Measurements from ENCODE around the gene GIPC2.
"Not testable (repeated sequence)": the region's sequence is repeated elsewhere in the genome, so short reads cannot be mapped to it uniquely, and the experiment has no call there.

GIPC2 gene

GRCh38 chr1:78038071-78038470 is 7.7 kb upstream of the GIPC2 start:
- no peak for DNase-seq

DNA sequence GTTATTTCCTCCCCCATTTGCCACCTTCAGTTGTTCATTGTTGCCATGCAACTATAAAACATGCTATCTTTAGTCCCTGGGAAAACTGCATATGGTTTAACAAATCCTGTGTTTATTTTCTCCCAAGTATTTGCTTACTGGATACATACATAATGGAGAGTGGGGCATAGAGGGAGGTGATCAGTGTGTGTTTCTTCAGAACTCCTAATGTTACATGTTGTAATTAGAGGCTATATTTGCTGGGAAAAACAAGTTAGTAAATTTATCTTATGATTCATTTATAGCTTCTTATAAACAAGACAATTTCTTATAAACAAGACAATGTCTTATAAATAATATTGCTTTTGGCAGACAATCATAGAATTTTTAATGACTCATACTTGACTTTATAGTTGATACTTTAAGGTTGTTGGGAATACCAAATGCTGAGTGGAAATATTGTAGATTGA is 7.3 kb upstream of the GIPC2 start:
- DNase-seq, result no peak

DNA sequence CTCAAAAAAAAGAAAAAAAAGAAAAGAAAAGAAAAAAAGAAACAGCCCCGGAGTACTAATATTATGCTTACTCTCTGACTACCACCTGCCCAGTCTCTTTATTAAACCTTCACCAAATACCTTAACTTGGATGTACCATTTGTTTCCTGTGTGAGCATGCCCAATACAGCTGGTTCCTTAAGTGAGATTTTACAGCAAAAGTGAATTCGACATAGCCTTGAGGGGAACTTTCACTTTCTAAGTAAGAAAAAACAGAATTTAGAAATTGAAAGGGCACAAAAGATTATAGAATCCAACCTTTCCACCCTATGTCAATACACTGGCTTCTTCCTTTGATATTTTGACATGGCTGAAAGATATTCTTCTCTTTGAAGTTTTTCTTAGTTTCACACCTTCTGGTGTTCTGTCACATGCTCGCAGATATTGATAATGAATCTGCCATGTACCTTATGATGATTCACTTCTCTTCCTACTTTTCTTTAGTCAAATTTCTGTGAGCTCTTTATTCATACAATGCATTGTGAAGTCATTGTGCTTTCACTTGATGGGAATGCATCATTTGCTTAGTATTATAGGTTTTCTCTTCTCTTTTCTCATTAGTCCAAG is 5.2 kb upstream of the GIPC2 start:
- DNase-seq, result no peak

GRCh38 chr1:78043436-78043835 is 2.3 kb upstream of the GIPC2 start:
- no peak for DNase-seq

GRCh38 chr1:78044796-78045562 is 787 bp upstream of the GIPC2 start:
- no peak for DNase-seq

- DNase-seq, result no peak
Observed at GRCh38 chr1:78045563-78045925, 222 bp upstream of the GIPC2 start.

GRCh38 chr1:78047106-78047505 is 1.3 kb downstream of the GIPC2 start:
- DNase-seq, result no peak

DNA sequence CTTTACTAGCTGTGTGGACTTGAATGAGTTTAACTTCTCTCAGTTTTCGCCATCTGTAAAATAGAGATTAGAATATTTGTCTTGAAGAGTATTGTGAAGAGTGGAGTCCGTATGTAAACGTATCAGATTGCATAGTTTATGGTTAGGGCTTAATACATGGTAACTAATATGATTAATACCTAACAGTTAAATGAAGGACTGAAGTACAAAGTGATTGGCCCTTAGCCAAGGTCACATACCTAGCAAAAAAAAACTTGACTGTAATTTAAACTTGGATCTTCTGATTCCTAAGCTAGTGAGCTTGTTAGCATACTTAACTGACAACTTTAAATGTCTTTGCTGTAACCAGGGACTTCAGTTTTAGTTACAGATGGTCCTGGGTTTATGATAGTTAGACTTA is 1.9 kb downstream of the GIPC2 start:
- DNase-seq, result no peak

GRCh38 chr1:78048446-78048845 is 2.7 kb downstream of the GIPC2 start:
- DNase-seq, result no peak

GRCh38 chr1:78049396-78049795 is 3.6 kb downstream of the GIPC2 start:
- no peak for DNase-seq

DNA sequence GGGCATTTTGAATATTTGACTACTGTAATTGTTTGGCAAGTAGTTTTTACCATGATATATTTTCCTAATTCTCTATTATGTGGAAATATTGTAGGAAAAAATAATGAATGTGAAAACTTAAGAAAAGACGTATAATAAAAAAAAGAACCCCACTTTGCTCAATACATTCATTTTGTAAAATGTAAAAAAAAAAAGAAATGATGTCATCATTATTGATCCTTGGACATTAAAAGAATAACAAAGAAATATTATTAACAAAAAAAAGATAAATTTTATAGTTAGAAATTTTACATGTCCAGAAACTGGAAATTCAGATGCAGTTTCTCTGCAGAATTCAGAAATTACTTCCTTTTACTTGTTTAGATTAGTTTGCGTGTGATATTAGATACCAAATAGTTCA is 5.2 kb downstream of the GIPC2 start:
- no peak for DNase-seq

- DNase-seq, result no peak
Observed at GRCh38 chr1:78052685-78053405, 7.1 kb downstream of the GIPC2 start.

DNA sequence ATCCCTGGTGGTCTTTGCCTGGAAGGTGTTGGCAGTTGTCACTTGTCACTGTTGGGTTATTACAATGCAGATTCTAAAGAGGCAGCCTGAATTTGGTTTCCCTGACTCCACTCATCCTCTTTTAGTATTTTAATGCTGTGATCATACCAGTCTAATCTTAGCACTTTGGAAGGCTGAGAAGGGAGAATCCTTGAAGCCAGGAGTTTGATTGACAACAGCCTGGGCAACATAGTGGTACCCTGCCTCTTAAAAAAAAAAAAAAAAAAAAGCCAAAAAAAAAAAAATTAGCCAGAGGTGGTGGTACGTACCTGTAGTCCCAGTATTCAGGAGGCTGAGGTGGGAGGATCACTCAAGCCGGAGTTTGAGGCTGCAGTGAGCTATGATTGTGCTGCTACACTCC is 7.7 kb downstream of the GIPC2 start:
- no peak for DNase-seq

DNA sequence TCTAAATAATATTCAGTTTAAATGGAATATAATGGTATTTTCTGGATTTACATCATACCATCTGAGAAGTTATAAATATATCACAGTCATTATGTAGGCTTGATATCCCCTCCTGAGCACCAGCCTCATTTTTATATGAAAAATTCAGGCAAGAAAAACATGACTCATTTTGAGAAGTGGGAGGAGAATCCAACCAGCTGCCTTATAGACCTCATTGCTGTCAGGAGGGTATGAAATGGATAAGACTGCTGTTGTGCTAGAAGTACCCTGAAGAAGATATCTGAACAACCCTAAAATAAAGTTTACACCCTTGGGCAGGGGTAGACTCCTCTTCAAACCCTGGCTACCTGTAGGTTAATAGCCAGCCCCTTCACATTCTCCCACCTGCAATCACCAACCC is 8.8 kb downstream of the GIPC2 start:
- no peak for DNase-seq

DNA sequence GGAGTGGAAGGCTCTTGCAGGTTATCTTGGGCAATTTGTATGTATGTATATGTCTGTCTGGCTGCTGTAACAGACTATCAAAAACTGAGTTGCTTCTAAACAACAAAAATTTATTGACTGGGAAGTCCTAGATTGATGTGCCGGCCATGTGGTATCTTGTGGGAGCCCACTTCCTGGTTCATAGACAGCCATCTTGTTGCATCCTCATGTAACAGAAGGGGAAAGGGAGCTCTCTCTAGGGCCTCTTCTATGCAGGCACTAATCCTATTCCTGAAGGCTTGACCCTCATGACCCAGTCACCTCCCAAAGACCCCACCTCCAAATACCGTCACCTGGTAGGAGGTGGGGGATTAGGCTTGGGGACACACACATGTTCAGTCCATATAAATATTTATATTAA is 9.2 kb downstream of the GIPC2 start:
- no peak for DNase-seq

- no peak for DNase-seq
Observed at GRCh38 chr1:78055565-78056132, 9.9 kb downstream of the GIPC2 start.

DNA sequence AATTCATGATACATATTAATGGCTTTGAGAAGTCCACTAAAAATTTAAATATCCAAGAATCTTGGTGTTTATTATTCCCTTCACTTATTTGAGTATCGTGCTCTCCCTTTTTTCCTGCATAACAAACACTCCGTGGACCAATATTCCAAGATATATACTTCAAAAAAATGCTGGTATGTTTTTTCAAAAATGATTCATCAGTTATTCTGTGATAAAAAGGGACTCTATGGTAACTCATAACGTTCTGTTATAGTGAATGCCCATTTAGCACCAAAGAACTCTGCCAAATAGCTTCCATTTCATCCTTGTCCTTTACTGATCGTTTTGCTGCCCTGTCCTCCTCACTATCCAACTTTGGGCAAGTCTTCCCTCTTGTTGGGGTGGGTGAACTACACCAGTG is 12.9 kb downstream of the GIPC2 start:
- DNase-seq, result no peak

DNA sequence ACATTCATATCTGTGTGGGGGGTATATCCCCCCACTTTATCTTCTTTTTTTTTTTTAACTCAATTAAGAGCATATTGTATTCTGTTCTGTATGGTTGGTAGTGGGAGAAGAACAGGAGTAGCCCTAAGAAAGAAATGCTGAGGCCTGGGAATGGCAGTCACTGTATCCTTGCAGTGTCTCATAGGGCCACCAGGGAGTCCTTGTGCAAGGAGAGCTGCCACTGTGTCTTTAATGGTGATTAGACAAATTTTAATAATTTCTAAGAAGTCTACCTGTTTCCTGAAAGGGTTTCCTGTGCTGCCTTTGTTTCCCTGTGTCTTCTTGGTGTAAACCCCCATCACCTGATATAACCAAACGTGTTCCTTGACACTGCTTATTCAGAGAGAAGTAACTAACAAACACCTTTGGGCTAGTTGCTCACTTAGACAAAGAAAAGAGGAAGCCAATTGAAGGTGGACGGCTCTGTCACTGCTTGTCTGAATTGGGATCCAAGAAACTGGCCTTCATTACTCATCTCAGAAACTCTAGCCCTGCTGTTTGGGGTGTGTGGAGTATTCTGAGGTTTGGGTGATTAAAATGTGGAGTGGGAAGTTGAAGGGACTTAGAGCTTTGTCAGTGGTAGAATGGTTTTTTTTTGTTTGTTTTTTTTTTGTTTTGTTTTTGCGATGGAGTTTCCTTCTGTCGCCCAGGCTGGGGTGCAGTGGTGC is 15.2 kb downstream of the GIPC2 start:
- no peak for DNase-seq

GRCh38 chr1:78061825-78062523 is 16.2 kb downstream of the GIPC2 start:
- DNase-seq, result no peak

DNA sequence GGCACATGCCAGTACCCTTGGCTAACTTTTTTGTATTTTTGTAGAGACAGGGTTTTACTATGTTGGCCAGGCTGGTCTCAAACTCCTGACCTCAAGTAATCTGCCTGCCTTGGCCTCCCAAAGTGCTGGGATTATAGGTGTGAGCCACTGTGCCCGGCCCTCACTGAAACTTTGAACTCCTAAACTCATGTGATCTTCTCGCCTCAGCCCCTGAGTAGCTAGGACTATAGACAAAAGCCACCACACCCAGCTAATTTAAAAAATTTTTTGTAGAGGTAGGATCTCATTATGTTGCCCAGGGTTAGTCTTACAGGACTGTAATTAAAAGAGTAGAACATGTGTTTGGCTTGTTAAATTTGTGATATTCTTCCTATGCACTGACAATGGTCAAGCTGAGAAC is 19.1 kb downstream of the GIPC2 start:
- not testable (repeated sequence) for DNase-seq

DNA sequence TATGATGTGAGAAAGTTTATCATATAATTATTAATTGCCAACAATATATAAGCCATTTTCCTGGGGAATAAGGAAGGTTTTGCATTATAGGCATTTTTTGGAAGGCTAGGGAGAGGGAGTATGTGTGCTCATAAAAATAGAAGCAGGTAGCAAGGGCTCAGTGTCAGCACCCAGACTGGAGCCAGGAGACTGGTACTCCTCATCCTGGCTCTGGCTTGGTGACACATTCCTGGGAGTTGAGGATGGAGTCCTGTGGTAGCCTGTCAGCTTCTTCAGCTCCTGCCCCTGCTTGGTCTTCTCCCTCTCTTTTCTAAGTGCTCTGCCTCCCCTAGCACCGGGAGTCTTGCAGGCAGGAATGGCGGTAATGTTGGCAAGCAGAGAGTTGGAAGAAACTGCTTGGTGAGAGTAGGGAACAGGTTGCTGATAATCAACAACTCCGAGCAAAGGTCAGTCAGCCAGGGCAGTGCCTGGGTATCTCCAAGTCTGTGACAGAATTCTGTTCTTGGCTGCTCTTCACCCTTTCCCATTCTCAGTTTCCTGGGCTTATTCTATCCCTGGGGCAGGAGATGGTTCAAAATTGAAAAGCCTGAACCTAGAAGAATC is 23.0 kb downstream of the GIPC2 start:
- no peak for DNase-seq

GRCh38 chr1:78069784-78070183 is 24.0 kb downstream of the GIPC2 start:
- DNase-seq, result no peak
